Stimulated activated CD4-positive, alpha-beta T cell treated with anti-CD3 and anti-CD28 coated beads, Interleukin-12 subunit alpha, Interleukin-12 subunit beta, amount 100 ng/mL, for 4 hours (primary cell): ENCODE measurements around the gene LACC1.

Experiments used
- DNase-seq: peaks from one replicate; pipeline ENCODE4 v3.0.0-alpha.2; 2020

The LACC1 gene

GRCh38 chr13:43894438-43894837, 14.7 kb downstream of the LACC1 start:
- no peak for DNase-seq

GRCh38 chr13:43895940-43896339, 16.2 kb downstream of the LACC1 start:
- no peak for DNase-seq

GRCh38 chr13:43905435-43906031, 25.8 kb downstream of the LACC1 start:
- DNase-seq = no peak

GRCh38 chr13:43908156-43909126, 28.7 kb downstream of the LACC1 start:
- no peak for DNase-seq

- DNase-seq = no peak
These were observed 31.2 kb downstream of the LACC1 start for GRCh38 chr13:43910856-43911255.

GRCh38 chr13:43911278-43911677, 31.6 kb downstream of the LACC1 start:
- DNase-seq = no peak

- DNase-seq = no peak
These were observed 32.2 kb downstream of the LACC1 start for GRCh38 chr13:43911871-43912270.

DNA sequence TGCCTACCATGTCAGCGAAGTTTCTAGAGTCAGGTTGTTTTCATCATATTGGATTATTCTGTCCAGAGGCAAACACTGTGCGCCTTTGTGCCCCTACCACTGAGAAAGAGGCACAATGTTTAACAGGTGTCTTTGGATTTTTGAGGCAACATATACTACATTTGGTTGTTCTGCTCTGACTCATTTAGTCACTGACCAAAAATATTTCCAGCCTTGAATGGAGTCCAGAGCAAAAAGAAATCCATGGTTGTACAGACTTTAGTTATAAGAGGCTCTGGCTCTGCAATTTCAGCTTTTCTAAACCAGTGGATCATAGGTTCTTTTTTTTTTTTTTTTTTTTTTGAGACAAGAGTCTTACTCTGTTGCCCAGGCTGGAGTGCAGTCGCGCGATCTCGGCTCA, 35.7 kb downstream of the LACC1 start:
- DNase-seq = no peak

GRCh38 chr13:43916828-43917227, 37.1 kb downstream of the LACC1 start:
- DNase-seq = no peak

DNA sequence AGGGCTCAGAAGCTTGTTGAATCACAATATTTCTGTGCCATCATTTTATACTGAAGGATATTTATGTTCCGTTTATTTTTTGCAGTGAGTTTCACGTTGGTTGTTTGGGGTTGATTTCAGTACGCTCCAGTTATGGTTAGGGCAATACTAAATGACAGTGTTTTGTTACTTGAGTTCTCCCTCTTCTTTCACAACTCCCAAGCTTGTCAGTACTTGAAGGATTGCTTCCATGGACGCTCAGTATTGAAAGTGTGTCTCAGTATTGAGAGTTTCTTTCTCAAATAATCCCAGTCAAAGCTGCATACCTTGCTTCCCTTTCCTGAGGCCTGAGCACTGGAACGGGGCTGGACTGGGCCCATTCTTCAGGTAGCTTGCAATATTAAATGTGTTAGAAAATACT, 38.9 kb downstream of the LACC1 start:
- no peak for DNase-seq

- no peak for DNase-seq
These were observed 41.4 kb downstream of the LACC1 start for GRCh38 chr13:43920965-43921674.

DNA sequence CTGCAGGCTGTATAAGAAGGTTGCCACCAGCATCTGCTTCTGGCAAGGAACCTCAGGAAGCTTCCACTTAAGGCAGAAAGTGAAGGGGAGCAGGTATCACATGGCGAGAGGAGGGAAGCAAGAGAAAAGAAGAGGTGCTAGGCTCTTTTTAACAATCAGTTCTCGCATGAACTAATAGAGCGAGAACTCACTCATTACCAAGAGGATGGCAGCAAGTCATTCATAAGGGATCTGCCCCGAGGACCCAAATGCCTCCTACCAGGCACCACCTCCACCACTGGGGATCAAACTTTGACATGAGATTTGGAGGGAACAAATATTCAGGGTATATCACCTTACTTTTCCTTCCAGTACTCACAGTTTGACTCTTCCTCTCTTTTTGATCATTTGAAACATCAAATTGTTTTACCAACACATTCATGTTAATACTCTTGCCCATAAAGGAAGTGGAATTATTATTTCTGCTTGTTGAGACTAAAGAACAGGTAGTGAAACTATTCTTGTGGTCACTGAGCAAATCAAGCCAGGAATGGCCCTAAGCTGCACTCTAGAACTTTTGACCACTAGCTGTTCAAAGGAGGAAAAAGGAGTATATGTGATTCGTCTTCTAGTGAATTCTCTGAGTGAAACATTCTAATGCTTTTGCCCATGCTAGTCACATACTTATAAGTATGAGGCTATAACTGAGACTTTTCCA, 45.0 kb downstream of the LACC1 start:
- no peak for DNase-seq

DNA sequence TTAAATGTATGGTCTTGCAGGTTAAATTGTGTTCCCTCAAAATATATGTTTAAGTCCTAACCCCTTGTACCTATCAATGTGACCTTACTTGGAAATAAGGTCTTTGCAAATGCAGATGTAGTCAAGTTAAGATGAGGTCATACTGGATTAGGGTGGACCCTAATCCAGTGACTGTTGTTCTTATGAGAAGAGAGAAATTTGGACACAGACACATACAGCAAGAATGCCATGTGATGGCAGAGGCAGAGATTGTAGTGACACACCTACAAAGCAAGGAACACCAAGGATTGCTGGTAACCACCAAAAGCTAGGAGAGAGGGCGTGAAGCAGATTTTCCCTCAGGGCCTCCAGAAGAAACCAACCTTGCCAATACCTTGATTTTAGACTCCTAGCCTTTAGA, 50.2 kb downstream of the LACC1 start:
- no peak for DNase-seq

GRCh38 chr13:43933378-43933777, 53.7 kb downstream of the LACC1 start:
- no peak for DNase-seq

GRCh38 chr13:43934273-43934672, 54.6 kb downstream of the LACC1 start:
- DNase-seq = no peak

GRCh38 chr13:43935878-43936277, 56.2 kb downstream of the LACC1 start:
- DNase-seq = no peak

DNA sequence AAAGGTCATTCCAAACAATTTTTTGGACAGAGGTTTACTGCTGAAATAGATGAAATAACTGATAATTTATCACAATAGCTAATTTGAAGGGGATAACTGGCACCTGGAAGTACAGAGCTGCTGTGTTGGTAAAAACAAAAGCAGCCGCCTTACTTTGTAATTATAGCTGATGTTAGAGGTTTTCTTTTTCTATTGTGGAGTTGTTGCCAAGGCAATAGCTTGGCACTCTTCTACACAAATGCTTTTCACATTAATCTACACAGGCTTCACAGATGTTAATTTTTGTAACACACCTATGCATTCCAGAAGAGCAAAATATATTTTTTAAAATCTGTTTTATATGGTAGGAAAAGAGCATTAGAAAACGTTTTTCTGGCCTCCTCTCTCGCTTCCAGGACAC, 56.9 kb downstream of the LACC1 start:
- DNase-seq = no peak

DNA sequence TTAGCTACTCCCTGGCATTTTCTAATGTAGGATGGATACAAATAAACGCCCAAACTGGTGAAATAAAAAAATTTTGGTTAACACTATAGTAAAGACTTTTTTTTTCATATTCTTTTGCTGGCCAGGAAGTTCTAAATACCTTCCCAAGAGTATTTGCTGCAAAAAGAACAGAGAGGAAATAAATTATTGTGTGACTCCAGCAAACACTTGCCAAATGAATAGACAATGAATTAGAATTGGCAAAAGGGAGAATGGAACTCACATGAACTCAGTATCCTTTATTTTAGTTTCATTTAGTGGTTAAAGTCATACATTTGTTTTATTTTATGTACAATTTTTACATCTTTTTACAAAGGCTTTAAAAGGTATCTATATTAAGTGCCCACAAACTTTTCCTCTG, 58.1 kb downstream of the LACC1 start:
- no peak for DNase-seq

GRCh38 chr13:43938449-43938848, 58.7 kb downstream of the LACC1 start:
- DNase-seq = no peak

GRCh38 chr13:43939086-43939485, 59.4 kb downstream of the LACC1 start:
- no peak for DNase-seq

GRCh38 chr13:43942286-43942685, 62.6 kb downstream of the LACC1 start:
- no peak for DNase-seq
